Hematopoietic multipotent progenitor cell treated with erythropoietin and hydrocortisone succinate and interleukin-3 and kit ligand, for 15 days (in vitro differentiated cells): ENCODE results near the gene CTNNA2.

Source experiments
- DNase-seq: peaks from one replicate; pipeline ENCODE4 v3.0.0-alpha.2; 2015; ENCODE audit warnings: low spot score

CTNNA2 gene

GRCh38 chr2:80573950-80574349 is 1061.1 kb downstream of the CTNNA2 start:
- no peak for DNase-seq

- no peak for DNase-seq
Measured at GRCh38 chr2:80579756-80580155, 1066.9 kb downstream of the CTNNA2 start.

GRCh38 chr2:80591233-80591632 is 1078.4 kb downstream of the CTNNA2 start:
- no peak for DNase-seq

- no peak for DNase-seq
Measured at GRCh38 chr2:80592106-80592505, 1079.3 kb downstream of the CTNNA2 start.

- DNase-seq = no peak
Measured at GRCh38 chr2:80610108-80610507, 1097.3 kb downstream of the CTNNA2 start.

GRCh38 chr2:80621656-80622055 is 1108.8 kb downstream of the CTNNA2 start:
- no peak for DNase-seq

- no peak for DNase-seq
Measured at GRCh38 chr2:80624062-80624461, 1111.2 kb downstream of the CTNNA2 start.

GRCh38 chr2:80634590-80634989 is 1121.7 kb downstream of the CTNNA2 start:
- DNase-seq = no peak

- DNase-seq = no peak
Measured at GRCh38 chr2:80638783-80639182, 1125.9 kb downstream of the CTNNA2 start.

- no peak for DNase-seq
Measured at GRCh38 chr2:80642465-80642864, 1129.6 kb downstream of the CTNNA2 start.

- DNase-seq = no peak
Measured at GRCh38 chr2:80643598-80643997, 1130.7 kb downstream of the CTNNA2 start.

GRCh38 chr2:80651435-80651834 is 1138.6 kb downstream of the CTNNA2 start:
- DNase-seq = no peak

GRCh38 chr2:80655265-80655664 is 1142.4 kb downstream of the CTNNA2 start:
- DNase-seq = no peak

GRCh38 chr2:80670763-80671162 is 1157.9 kb downstream of the CTNNA2 start:
- no peak for DNase-seq

- no peak for DNase-seq
Measured at GRCh38 chr2:80687524-80687923, 1174.7 kb downstream of the CTNNA2 start.

- DNase-seq = no peak
Measured at GRCh38 chr2:80689106-80689505, 1176.3 kb downstream of the CTNNA2 start.
